GM23338 (cell line): ENCODE results near the gene ADAD2. TPM values are rescaled to one million over a fixed set of nuclear protein-coding genes. Genes with fewer than 3 reads are reported as not detected.

Source experiments
- ATAC-seq: fragments of 200-7000 bp; cut with Tn5 transposase; 3 replicates; pipeline ENCODE4 v1.9.1; 2020
- DNase-seq: peaks from one replicate; pipeline ENCODE4 v3.0.0-alpha.2; 2015; ENCODE audit warnings: low spot score
- H2AFZ ChIP-seq: fragments of 200-600 bp; sonication (generic); 2 replicates; pipeline ENCODE4 v1.8.0; 2016; ENCODE audit warnings: antibody characterized with exemption, mild to moderate bottlenecking, moderate library complexity
- H3F3A ChIP-seq: fragments of 200-600 bp; sonication (generic); replicated peaks from 2 replicates; pipeline ENCODE4 v1.8.0; 2017; ENCODE audit warnings: antibody characterized with exemption, mixed run types, low read depth
- H3K27ac ChIP-seq: fragments of 200-600 bp; sonication (generic); 2 replicates; pipeline ENCODE4 v1.6.1; 2016; ENCODE audit warnings: low read depth
- H3K27me3 ChIP-seq: fragments of 200-600 bp; sonication (generic); 2 replicates; pipeline ENCODE4 v1.8.0; 2016; ENCODE audit warnings: mild to moderate bottlenecking, mixed run types, moderate library complexity; ENCODE audit not compliant: insufficient read depth
- H3K36me3 ChIP-seq: fragments of 200-600 bp; sonication (generic); 2 replicates; pipeline ENCODE4 v1.8.0; 2016; ENCODE audit warnings: mild to moderate bottlenecking; ENCODE audit not compliant: insufficient read depth
- H3K4me1 ChIP-seq: fragments of 200-600 bp; sonication (generic); 2 replicates; pipeline ENCODE4 v1.8.0; 2016; ENCODE audit warnings: mild to moderate bottlenecking, moderate library complexity; ENCODE audit not compliant: insufficient read depth
- H3K4me2 ChIP-seq: fragments of 200-600 bp; sonication (generic); 2 replicates; pipeline ENCODE4 v1.7.1; 2017; ENCODE audit warnings: mixed run types
- H3K4me3 ChIP-seq: fragments of 200-600 bp; sonication (generic); 2 replicates; pipeline ENCODE4 v1.6.1; 2016; ENCODE audit warnings: mixed run types
- H3K79me2 ChIP-seq: fragments of 200-600 bp; sonication (generic); replicated peaks from 2 replicates; pipeline ENCODE4 v1.8.0; 2017; ENCODE audit warnings: mild to moderate bottlenecking; ENCODE audit not compliant: insufficient read depth
- H3K9me2 ChIP-seq: fragments of 200-600 bp; sonication (generic); 2 replicates; pipeline ENCODE4 v1.8.0; 2017; ENCODE audit not compliant: insufficient read depth
- H4K20me1 ChIP-seq: fragments of 200-600 bp; sonication (generic); replicated peaks from 2 replicates; pipeline ENCODE4 v1.8.0; 2017; ENCODE audit warnings: mild to moderate bottlenecking; ENCODE audit not compliant: insufficient read depth
- H3K27ac Mint-ChIP-seq: 2 replicates; pipeline ENCODE4 v1.8.0; 2020; ENCODE audit warnings: inconsistent platforms, mild to moderate bottlenecking, moderate library complexity, mixed read lengths
- H3K27me3 Mint-ChIP-seq: 3 replicates; pipeline ENCODE4 v1.8.0; 2022; ENCODE audit warnings: low read depth, mild to moderate bottlenecking, moderate library complexity, mixed read lengths, inconsistent platforms; ENCODE audit not compliant: insufficient read depth, poor library complexity
- H3K36me3 Mint-ChIP-seq: 3 replicates; pipeline ENCODE4 v1.8.0; 2021; ENCODE audit warnings: low read depth, mild to moderate bottlenecking, inconsistent platforms, moderate library complexity, mixed read lengths
- H3K4me1 Mint-ChIP-seq: 3 replicates; pipeline ENCODE4 v1.8.0; 2020; ENCODE audit warnings: mild to moderate bottlenecking, inconsistent platforms, mixed read lengths
- H3K4me3 Mint-ChIP-seq: 3 replicates; pipeline ENCODE4 v1.8.0; 2021; ENCODE audit warnings: moderate library complexity, mild to moderate bottlenecking, inconsistent platforms, mixed read lengths
- H3K9me3 Mint-ChIP-seq: 3 replicates; pipeline ENCODE4 v1.8.0; 2020; ENCODE audit warnings: moderate library complexity, mild to moderate bottlenecking, inconsistent platforms, mixed read lengths
- CREB1 ChIP-seq: fragments of 250-450 bp; sonication (Bioruptor Pico); IDR thresholded peaks from 2 replicates; pipeline ENCODE4 v1.5.0; 2020; ENCODE audit warnings: low read depth, mild to moderate bottlenecking, moderate library complexity
- ETS1 ChIP-seq: IDR thresholded peaks from 2 replicates; pipeline ENCODE4 v1.6.1; 2016; ENCODE audit warnings: antibody characterized with exemption
- EZH2phosphoT487 ChIP-seq: fragments of 200-600 bp; sonication (generic); IDR thresholded peaks from one replicate; pipeline ENCODE4 v1.8.1; 2018; ENCODE audit warnings: antibody characterized with exemption; ENCODE audit not compliant: unreplicated experiment
- JUNB ChIP-seq: IDR thresholded peaks from one replicate; pipeline ENCODE4 v1.6.1; 2016; ENCODE audit warnings: antibody characterized with exemption; ENCODE audit not compliant: unreplicated experiment
- REST ChIP-seq: IDR thresholded peaks from one replicate; pipeline ENCODE4 v1.6.1; 2018; ENCODE audit warnings: antibody characterized with exemption; ENCODE audit not compliant: unreplicated experiment
- ZNF114 ChIP-seq: fragments of 250-450 bp; sonication (Bioruptor Pico); IDR thresholded peaks from 2 replicates; pipeline ENCODE4 v1.5.0; 2020; ENCODE audit warnings: mild to moderate bottlenecking, moderate library complexity
- ZNF331 ChIP-seq: fragments of 250-450 bp; sonication (Bioruptor Pico); IDR thresholded peaks from 2 replicates; pipeline ENCODE4 v1.5.0; 2020; ENCODE audit warnings: low read depth, mild to moderate bottlenecking, moderate library complexity
- polyA plus RNA-seq: library from polyadenylated mRNA; unstranded; fragments of >200 nt; fragmentation: Nextera tagmentation; extraction: Ambion mirVana; gene quantifications from 2 replicates; pipeline ENCODE4 v1.2.1, GENCODE V29; 2016
- total RNA-seq: library from RNA; depleted of rRNA; stranded (reverse); fragments of >200 nt; shearing (Covaris generic); gene quantifications from 2 replicates; pipeline ENCODE4 v1.2.3, GENCODE V29; 2014

The ADAD2 gene
- total and polyA plus RNA-seq, 2 experiments from 2014 or later = 1.6 to 4.5 TPM

GRCh38 chr16:84212631-84213030 is 21.7 kb downstream of the ADAD2 start:
- no peaks in the 10 kb centered on the region for H3K36me3 Mint-ChIP-seq
- H3K27ac Mint-ChIP-seq = no peak overlapping the region
- no peaks in the 10 kb centered on the region for H3K36me3 ChIP-seq
- ATAC-seq (no peak), DNase-seq (no peak)
- no peaks in the 10 kb centered on the region for H3K9me3 Mint-ChIP-seq
- 0 out of 2 replicates have a peak, but pooled peaks cover 3% of the 10 kb centered on the region for H3K9me2 ChIP-seq
- no peaks in the 10 kb centered on the region for H3K27me3 ChIP-seq
- H3K4me3 ChIP-seq = no peak overlapping the region
- H3F3A ChIP-seq = no peaks in the 10 kb centered on the region
- H3K79me2 ChIP-seq = no peaks in the 10 kb centered on the region
- peaks cover 9% of the 10 kb centered on the region for H3K27me3 Mint-ChIP-seq
- no peak overlapping the region for H2AFZ ChIP-seq
- TF ChIP-seq REST (no peak), CREB1 (CRISPR knock-in tag) (no peak), EZH2phosphoT487 (no peak), ZNF114 (CRISPR knock-in tag) (no peak), JUNB (no peak)
- no peak overlapping the region for H3K4me2 ChIP-seq
- peaks cover 6% of the 10 kb centered on the region for H3K4me1 Mint-ChIP-seq
- H3K4me3 Mint-ChIP-seq = no peak overlapping the region
- H4K20me1 ChIP-seq = 0 out of 2 replicates have a peak, but pooled peaks cover 3% of the 10 kb centered on the region
- no peaks in the 10 kb centered on the region for H3K4me1 ChIP-seq
- no peak overlapping the region for H3K27ac ChIP-seq

GRCh38 chr16:84214451-84215066 is 23.6 kb downstream of the ADAD2 start:
- Histone ChIP-seq H3K4me3 (no peak overlapping the region), H3K27me3 (no peaks in the 10 kb centered on the region), H2AFZ (no peak overlapping the region; the same call in 1 of the 2 replicates), H3F3A (no peaks in the 10 kb centered on the region), H3K9me2 (0 out of 2 replicates have a peak, but pooled peaks cover 3% of the 10 kb centered on the region), H3K36me3 (no peaks in the 10 kb centered on the region), H3K4me1 (no peaks in the 10 kb centered on the region), H3K4me2 (no peak overlapping the region), H4K20me1 (0 out of 2 replicates have a peak, but pooled peaks cover 3% of the 10 kb centered on the region), H3K79me2 (no peaks in the 10 kb centered on the region), H3K27ac (no peak overlapping the region)
- Mint-ChIP-seq H3K4me1 (peaks cover 11% of the 10 kb centered on the region), H3K36me3 (no peaks in the 10 kb centered on the region), H3K27me3 (peaks cover 18% of the 10 kb centered on the region), H3K4me3 (no peak overlapping the region), H3K27ac (no peak overlapping the region), H3K9me3 (no peaks in the 10 kb centered on the region)
- TF ChIP-seq ZNF331 (CRISPR knock-in tag) (no peak), ETS1 (no peak)
- ATAC-seq = no peak
- no peak for DNase-seq
